HG02642 (cell line): ENCODE results near the gene C1QTNF6.

ENCODE experiments used
- ATAC-seq: cut with Tn5 transposase; IDR thresholded peaks from one replicate; pipeline ENCODE4 v1.9.1; 2021; ENCODE audit warnings: mild to moderate bottlenecking; ENCODE audit not compliant: unreplicated experiment, poor library complexity

C1QTNF6 gene

GRCh38 chr22:37224757-37225420 lies 36.8 kb upstream of the C1QTNF6 start:
- ATAC-seq: no peak

GRCh38 chr22:37223965-37224551 lies 36.0 kb upstream of the C1QTNF6 start:
- peak; percentile 37 for ATAC-seq

- ATAC-seq: no peak
Observed at GRCh38 chr22:37222440-37222971, 34.5 kb upstream of the C1QTNF6 start.

GRCh38 chr22:37221424-37222333 lies 33.6 kb upstream of the C1QTNF6 start:
- no peak for ATAC-seq

- ATAC-seq: no peak
Observed at GRCh38 chr22:37220543-37220981, 32.5 kb upstream of the C1QTNF6 start.

GRCh38 chr22:37219533-37219932 lies 31.5 kb upstream of the C1QTNF6 start:
- peak; percentile 10 for ATAC-seq

- peak; percentile 82 for ATAC-seq
Observed at GRCh38 chr22:37218771-37219411, 30.8 kb upstream of the C1QTNF6 start.

GRCh38 chr22:37218399-37218770 lies 30.3 kb upstream of the C1QTNF6 start:
- no peak for ATAC-seq

- ATAC-seq: no peak
Observed at GRCh38 chr22:37215890-37216289, 27.8 kb upstream of the C1QTNF6 start.

GRCh38 chr22:37214731-37215030 lies 26.6 kb upstream of the C1QTNF6 start:
- no peak for ATAC-seq

GRCh38 chr22:37213941-37214730 lies 26.1 kb upstream of the C1QTNF6 start:
- ATAC-seq: no peak

GRCh38 chr22:37213218-37213855 lies 25.3 kb upstream of the C1QTNF6 start:
- no peak for ATAC-seq

GRCh38 chr22:37212174-37212906 lies 24.3 kb upstream of the C1QTNF6 start, which contains the start of gene SSTR3:
Gene SSTR3, minus strand, starts transcription at chr22:37212477. Its CDS starts 4,674 bp downstream, at chr22:37207803.
- no peak for ATAC-seq

- ATAC-seq: no peak
Observed at GRCh38 chr22:37211866-37212173, 23.8 kb upstream of the C1QTNF6 start.

GRCh38 chr22:37211075-37211865 lies 23.2 kb upstream of the C1QTNF6 start:
- no peak for ATAC-seq

- ATAC-seq: no peak
Observed at GRCh38 chr22:37210041-37210803, 22.2 kb upstream of the C1QTNF6 start.

GRCh38 chr22:37209140-37209845 lies 21.2 kb upstream of the C1QTNF6 start:
- no peak for ATAC-seq
